OCI-M1 (cell line): Measurements from ENCODE around the gene MAMLD1.

Source experiments
- DNase-seq: peaks from one replicate; lab custom pipeline; 2025; lab: John Stamatoyannopoulos, UW

The MAMLD1 gene

DNA sequence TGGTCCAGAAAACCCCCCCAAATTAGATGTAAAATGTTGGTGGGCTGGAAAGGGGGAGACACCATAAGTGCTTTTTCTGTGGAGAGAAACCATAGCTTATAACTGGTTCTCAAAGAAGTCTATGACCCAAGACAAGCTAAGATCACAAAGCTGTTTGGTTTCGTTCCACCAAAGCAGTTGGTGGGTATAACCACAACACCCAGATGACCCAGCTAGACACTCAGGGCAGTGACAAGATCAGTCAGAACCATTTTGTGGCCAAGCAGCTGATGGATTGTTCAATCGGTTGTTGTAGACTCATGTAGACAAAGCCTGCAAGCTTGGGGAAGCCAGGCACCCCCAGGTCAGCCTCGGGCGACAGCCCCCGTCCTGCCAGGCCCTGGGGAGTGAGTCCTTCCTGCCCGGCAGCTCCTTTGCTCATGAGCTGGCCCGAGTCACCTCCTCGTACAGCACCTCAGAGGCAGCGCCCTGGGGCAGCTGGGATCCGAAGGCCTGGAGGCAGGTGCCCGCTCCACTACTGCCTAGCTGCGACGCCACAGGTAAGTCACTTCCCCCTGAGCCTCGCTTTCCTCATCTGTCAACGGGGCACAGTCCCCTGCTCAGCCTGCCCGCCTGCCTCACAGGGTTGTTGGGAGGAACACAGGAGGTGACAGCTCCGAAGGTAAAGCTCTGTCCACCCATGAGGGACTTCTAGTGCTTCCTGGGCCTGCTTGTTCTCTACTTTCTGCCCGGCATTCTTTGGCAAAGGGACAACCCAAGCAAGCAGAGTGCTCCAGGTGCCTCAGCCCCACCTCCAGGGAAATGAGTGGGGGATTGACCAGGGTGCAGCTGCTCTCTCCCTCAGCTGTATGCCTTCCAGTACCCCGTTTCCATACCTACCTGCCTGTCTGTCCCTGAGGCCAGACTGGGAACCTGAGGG is 140.1 kb downstream of the MAMLD1 start:
- DNase-seq = no peak

DNA sequence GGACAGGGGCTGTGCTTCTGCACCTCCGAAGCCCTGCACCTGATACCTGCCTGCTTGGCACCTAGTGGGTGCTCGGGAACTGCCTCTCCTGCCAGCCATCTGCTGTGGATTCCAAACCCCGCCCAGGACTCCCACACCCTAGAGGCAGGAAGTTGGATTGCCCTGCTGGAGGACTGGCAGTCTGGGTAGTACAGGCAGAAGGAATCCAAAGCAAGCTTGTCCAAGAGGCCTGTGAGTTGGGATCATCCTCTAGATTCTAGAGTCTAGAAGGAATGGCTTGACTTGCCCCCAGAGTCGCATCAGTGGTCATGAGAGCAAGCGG is 140.7 kb downstream of the MAMLD1 start:
- DNase-seq = no peak

DNA sequence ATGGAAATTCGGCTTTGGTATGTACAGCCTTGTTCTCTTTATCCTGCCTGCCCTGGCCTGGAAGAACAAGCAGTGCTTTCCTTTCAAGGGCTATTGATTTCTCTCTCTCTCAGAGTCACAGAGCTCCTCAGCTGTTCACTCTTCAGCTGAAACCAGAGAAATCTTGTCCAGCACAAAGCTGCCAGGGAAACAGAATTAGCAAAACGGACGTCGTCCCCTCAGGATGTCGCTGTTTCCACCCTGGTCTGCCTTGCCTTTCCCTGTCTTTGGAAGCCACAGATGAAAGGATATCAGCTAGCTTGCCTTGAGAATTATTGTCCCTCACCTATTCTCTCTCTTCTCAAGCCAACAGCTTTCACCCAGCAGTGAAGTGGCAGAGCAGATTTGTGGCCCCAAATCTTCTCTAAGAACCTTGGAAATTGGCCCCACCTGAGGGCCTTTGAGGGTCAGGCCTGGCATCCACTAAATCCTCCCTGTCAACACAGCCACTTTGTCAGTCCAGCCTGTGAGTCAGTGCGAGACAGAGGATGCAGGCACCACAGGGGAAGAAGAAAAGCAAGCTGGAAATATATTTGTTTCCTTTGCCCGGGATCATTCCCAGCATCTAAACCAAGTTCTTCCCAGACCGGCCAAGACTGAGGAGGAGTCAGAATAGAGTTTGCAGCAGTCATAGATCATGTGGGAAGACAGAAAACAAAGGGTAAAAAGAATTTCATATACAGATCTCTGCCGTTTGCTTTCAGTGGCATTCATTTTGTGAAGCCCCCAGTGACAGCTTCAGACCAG is 141.5 kb downstream of the MAMLD1 start:
- DNase-seq = no peak

DNA sequence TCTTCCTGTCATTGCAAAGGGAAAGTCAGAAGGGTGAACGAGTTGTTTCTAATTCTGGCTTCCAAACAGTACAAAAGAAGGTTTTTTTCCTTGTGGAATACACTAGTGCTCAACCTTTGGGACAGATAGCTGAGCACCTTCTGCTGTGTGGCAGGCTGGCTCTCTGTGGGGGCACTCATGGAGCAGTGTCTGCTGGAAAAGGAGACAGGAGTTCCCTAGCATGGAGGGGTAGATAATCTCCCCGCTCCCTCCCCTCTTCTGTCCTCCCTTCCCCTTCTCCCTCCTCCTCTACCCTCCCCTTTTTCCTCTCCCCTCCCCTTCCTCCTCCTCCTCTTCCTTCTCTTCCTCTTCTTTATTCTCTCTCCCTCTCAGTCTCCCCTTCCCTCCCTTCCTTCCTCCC is 142.9 kb downstream of the MAMLD1 start:
- no peak for DNase-seq

DNA sequence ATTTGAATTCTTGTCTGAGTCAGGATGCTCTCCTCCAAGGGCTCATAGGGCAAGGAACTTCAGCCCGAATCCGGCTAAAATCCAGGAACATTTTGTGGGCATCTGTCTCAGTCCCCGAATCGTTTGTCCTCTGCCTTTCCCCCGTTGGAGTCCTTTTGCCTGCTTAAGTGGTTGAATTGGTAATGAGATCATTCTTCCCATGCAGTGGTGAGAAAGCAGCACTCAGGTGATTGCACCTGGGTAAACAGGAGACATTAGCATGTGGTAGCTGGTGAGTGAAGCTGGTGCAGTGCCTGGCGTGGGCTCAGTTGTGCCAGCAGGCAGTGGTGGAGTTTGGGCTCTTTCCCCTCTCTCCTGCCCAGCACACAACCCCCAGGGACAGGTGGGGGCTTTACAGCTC is 143.4 kb downstream of the MAMLD1 start:
- no peak for DNase-seq

DNA sequence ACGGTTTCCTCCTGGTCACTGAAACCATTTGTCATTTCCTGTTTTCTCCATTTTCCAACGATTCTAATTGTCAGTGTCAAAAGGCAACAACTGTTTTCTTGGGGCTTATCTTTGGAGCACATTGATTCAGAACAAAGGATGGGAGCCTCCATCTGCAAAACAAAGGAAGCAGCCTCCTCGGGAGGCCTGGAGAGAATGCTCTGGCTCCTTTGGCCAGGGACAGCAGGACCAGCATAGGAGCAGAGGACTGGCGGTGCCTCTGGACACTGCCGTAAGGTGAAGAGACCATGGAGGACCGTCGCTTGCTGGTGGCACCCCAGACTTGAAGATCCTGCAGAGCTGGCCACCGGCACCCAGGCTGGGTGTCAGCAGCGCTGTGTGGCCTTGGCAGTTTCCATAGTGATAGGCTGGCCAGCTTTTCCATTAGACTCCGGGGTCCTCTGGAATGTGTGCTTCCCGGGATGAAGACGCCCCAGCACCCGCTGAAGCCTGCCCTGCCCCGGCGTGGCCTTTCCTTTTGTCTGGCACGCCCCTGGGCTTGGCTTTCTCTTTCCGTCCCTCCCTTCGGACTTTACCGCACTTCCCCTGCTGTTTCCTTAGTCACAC is 144.2 kb downstream of the MAMLD1 start:
- DNase-seq = no peak

DNA sequence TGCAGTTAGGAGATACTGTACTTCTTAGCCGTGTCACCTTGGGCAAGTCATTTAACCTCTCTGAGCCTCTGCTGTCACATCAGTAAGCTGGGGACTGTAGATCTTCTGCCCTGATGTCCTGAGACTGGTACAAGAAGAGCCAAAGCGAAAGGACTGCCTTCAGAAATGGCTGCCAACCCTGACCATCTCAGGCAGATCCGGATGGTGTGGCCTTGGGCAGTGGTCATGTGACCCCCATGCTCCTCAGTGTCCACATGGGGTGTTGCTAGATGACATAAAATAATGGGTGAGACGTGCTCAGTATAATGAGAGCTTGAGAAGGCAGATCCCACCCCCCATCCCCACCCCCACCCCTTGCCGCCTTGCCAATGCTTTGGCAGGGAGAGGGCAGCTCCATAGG is 144.9 kb downstream of the MAMLD1 start:
- DNase-seq = no peak

DNA sequence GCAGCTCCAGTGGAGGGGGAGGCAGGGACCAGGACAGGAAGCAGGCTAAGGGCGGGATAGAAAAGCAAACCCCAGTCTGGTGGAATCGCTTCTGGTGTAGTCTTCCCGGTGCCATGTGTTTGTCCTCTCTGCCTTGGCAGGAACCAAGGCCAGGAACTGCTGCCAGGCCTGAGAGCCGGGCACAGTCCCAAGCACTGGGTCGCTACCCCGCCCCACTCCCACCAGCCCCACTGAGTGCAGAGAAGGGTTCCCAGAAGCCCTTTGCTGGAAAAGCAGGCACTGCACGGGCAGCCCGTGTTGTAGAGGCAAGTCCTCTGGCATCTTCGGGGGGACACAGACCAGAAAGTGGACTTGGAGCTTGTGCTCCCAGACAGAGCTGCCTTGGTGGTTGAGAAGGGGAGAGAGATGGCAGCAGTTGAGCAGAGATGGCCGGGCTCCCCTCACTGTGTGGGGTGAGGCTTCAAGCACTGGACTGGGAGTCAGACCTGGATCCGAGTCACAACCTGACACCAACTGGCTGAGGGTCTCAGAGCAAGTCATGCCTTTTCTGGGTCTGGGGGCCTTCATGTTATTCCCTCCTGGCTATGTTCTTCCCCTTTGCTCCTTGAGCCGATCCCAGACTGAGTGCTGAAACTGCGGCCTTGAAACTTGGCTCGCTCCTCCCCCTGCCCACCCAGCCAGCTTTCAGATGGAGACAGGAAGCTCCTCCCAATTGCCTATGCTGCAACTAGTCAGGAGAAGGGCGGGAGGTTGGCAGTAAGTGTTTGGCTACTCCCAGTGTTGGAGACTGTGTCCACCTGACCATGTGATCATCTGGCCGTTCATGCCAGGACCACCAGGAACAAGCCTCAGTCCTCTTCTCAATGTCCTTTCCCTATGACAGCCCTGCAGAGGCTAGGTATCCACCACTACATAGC is 145.6 kb downstream of the MAMLD1 start:
- no peak for DNase-seq

DNA sequence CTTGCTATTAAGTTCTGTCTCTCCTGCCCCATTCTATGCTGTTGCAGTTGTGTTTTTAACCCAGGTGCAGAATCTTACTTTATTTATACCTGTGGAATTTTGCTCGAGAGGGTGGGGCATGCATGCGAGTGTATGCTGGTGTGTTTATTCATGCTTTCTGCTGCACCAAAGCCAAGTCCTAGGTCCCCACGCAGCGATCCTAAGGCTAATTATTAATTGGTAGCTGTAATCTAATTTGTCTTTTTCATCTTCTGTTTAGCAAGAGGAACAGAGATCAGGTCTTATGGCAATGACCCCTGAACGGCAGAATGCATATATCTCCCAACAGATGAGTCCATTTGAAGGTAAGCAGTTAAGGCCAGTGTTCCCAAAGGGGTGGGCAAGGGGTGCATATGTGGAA is 146.6 kb downstream of the MAMLD1 start:
- no peak for DNase-seq

DNA sequence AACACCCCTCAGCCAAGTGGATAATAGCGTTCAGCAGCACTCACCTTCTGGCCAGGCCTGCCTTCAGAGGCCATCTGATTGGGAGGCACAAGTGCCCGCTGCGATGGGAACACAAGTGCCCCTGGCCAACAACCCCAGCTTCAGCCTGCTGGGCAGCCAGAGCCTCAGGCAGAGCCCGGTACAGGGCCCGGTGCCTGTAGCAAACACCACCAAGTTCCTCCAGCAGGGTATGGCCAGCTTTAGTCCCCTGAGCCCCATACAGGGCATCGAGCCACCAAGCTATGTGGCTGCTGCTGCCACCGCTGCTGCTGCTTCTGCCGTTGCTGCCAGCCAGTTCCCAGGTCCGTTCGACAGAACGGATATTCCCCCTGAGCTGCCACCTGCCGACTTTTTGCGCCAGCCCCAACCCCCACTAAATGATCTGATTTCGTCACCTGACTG is 149.4 kb downstream of the MAMLD1 start:
- DNase-seq = no peak

DNA sequence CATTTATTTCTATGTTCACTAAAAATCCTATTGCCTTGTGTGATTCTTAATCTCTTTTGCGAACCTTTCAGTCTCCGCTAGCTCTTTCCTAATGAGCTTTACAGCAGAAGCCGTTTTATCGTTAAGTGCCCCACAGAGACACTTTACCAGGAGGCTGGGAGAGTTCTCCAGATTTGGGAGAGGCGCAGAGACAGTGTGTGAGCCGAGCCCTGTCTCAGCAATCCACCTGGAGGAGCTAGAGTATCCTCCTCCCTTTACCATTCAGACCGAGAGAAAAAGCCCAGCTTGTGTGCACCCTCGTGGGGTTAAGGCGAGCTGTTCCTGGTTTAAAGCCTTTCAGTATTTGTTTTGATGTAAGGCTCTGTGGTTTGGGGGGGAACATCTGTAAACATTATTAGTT is 150.4 kb downstream of the MAMLD1 start:
- DNase-seq = no peak

DNA sequence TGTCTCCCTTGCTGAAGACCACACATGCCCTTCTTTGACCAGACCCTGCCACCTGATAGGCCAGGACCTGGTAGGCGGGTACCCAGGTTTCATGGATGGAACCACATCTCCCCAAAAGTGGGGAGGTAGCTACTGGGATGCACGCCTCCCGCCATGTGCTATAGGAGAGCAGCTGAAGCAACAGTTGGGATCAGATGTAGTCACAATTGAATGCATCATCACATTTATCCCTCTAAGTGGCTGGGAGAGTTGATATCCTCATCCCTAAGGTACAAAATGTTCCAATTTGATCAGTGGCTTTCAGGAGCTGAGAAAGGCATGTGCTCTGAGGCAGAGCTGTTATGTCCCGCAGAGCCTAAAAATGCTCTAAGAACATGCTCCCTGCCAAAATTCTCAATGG is 151.3 kb downstream of the MAMLD1 start:
- DNase-seq = no peak

DNA sequence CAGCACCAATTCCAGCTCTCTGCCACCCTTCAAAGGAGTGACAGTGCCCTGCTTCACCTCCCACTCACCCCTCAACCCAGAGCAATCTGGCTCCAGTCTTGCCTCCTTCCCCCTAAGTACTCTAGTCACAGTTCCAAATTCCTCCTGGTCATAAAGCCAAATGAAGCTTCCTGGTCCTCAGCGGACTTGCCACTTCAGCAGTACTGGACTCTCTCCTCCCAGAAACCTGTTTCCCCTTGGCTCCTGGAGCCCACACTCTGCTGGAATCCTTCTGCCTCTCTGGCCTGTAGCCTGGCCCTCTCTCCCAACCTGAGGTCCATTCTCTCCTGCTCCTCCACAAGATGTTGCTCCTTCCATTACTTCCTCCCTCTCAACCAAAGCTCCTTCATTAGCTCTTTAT is 152.7 kb downstream of the MAMLD1 start:
- no peak for DNase-seq

DNA sequence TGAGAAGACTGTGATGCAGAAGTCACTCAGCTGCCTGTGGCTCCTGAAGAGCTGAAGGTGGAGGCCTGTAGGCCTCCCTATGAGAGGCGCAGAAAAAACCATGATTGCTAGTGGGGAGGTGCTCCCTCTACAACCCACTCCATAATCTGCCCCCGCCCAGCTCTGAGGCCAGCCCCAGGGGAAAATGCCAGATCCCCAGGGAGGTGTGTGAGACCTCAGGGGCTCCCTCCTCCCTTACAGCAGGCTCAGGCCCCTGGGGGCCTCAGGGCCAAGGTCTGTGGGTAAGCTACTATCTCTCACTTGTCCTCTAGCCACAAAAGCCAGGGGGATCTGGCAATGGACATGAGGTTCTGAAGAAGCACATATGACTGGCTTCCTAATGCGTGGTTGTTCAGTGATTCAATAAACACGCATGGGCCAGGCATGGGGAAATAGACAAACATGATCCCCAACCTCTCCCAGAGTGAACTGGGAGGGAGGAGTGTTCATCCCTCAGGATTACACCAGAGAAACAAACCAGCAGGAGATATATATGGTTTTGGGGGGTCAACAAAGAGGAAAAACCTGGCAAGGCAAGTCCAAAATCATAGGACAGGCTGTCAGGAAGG is 154.3 kb downstream of the MAMLD1 start:
- DNase-seq = no peak

DNA sequence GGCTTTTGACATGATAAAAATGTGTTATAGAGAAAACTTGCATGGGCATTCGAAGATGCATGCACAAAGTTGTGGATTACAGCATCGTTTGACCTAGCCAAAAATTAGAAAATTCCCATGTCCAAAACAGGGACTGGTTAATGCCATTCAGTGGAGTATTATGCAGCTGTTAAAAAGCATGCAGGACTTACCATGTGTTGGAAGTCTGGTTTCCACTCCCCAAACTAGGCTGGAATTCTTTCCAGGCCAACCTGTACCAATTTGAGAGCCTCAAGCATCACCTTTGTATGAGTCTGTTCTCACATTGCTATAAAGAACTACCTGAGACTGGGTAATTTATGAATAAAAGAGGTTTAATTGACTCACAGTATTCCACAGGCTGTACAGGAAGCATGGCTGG is 159.4 kb downstream of the MAMLD1 start:
- no peak for DNase-seq

DNA sequence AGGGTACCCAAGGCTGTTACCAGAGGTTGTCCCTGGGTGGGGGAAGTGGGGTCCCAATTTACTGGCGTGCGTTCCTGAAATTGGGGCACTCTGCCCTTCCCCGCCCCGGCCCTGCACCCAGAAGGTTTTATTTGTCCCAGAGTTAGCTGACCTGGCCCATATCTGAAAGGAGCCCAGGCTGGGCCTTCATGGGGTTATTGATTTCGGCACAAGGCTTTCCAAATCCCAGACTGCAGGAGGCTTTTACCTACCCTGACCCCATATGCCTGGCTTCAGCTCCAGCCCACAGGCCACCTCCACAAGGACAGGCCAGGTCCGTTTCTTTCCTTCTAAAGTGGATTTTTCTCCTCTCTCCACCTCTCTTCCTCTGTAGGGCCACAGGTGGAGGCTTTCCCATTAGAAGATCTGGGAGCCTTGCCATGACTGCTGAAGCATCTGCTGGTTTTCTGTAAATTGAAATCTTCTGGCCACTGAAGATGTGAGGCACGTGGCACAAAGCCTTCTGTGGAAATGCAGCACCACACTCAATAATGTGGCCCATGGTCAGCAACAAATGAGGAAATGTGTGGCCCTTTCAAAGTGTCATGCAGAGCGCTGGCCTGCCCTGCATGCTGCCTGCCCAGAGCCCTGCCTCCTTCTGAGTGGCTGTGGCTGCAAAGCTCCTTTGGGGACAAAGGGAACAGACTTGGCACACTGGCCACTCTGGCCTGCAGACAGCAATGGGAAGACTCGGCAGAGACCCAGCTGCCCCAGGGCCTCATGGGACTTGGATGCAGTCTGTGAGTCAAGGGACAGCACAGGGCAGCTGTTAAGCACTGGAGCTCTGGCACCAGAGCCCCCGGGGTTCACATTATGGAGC is 162.2 kb downstream of the MAMLD1 start:
- DNase-seq = no peak

DNA sequence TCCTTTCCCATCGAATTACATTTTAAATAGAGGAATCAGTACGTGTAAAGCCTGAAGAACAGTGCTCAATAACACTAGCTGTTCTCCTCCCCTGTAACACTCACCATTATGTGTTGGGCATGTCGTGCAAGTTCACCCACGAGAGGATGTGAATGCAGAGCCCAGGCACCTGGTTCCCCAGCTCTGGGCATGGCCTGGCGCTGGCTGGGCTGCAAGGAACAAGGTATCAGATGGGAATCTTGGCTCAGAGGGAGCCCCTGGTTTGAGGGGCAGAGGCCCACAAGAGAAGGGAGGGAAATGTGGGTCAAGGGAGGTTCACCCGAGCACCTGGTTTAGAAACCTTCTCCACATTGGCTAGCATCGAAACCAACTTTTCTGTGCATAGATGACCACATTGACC is 163.6 kb downstream of the MAMLD1 start:
- no peak for DNase-seq

DNA sequence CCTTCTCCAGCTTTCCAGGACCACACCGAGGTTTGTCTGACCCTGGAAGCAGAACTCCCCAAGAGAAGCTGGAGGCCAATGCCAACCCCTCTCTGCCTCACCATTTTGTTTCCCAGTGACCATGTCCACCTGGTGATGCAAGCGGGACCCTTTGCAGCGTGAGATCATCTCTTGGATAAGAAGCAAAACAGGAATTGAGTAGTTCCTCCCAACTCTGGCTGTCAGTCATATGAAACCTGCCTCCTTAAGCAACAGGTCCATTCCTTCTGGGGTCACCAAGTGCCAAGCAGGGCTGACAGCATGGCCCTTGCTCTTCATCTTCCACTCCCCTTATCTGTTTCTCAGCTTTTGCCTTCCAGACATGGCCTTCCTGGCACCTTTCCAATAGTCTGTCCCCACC is 164.0 kb downstream of the MAMLD1 start:
- DNase-seq = no peak

DNA sequence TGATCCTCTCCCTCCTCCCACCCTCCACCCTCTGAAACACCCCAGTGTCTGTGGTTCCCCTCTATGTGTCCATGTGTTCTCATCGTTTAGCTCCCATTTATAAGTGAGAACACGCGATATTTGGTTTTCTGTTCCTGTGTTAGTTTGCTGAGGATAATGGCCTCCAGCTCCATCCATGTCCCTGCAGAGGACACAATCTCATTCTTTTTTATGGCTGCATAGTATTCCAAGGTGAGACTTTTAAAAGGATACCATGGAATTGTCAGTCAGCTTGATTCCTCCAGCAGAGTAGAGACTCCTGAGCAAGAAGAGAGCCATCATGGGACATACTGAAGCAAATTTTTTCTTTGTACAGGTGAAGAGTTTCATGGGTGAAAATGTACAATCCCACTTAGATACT is 166.5 kb downstream of the MAMLD1 start:
- no peak for DNase-seq

DNA sequence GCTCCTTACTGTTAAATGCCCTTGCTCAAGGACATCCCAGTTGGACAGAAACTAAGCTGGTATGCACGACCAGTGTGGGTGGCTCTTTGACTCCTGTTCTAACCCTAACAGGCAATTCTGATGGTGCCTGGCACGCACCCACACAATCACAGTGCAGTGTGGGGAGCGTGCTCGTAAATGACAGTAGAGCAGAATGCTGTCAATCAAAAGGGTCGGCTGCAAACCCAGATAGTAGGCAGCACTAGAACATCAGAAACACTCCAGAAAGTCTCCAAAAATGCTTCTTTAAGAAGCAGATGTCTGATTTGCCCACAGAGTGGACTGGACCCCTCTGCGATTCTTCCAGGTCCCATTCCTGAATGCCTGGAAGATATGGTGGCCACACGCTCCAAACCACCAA is 167.7 kb downstream of the MAMLD1 start:
- DNase-seq = no peak

DNA sequence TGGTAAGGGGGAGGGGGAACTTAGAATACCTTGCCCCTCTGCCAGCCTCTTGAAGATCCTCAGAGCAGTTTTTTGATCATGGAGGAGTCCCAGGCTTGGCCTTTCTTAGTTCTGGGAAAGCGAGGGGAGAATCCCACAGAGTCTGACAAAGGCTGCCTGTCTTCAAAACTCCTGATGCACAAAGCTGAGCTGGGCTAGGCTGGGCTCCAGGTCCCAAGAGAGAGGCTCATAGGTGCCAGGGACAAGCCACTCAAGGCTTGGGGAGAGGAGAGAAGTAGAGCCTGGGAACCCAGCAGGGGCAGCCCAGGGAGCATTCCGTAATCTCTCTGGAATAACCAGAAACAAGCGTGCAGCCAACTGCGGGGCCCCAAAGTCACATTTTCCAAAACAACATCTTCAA is 168.3 kb downstream of the MAMLD1 start:
- no peak for DNase-seq
